Measurements from ENCODE around the gene PLEKHS1. TPM values are rescaled to one million over a fixed set of nuclear protein-coding genes. Genes with fewer than 3 reads are reported as not detected.
"Not testable (repeated sequence)": the region's sequence is repeated elsewhere in the genome, so short reads cannot be mapped to it uniquely, and the experiment has no call there.

The PLEKHS1 gene
- total RNA-seq, 1 donor from 2014 or later, result 0.75 TPM

- DNase-seq (ENCODE audit: low spot score), result no peak
Observed at GRCh38 chr10:113740850-113741249, 10.6 kb upstream of the PLEKHS1 start.

DNA sequence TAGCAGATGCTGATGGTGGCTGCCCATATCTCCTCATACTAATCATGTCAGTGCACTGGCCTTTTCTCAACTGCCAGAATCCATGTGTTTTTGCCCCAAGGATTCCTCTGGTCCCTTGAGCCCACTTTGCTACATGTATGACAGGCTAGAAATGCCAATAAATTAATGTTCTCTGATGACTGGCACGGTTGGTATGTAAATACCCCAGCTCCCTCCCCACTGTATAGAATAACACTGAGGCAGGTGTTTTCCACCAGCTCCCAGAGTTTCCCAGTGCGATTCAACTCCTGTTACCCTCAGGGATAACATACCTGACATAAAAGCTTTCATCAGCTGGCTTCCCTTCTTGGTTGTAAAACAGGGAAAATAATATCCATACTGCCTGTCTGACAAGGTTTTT is 9.0 kb upstream of the PLEKHS1 start:
- DNase-seq (ENCODE audit: low spot score), result no peak

DNA sequence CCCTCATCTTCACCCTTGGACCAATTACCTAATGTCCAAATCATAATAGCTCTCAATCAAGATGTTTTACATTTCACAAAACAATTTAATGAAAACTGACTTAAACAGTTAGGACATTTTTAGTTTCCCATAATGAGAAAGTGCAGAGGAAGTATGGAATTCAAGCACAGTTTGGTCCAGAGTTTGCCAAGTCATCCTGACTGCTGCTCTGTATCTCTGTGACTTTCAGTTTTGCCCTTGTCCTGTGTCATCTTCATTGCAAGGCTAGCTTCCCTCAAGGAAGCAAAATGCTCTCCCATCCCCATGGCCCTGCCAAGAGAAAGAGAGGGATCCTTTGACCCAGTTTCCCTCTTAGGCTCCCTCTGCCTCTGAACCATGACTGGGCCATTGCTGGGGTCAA is 7.9 kb upstream of the PLEKHS1 start:
- DNase-seq (ENCODE audit: low spot score), result no peak

- DNase-seq (ENCODE audit: low spot score), result no peak
Observed at GRCh38 chr10:113745374-113745773, 6.1 kb upstream of the PLEKHS1 start.

DNA sequence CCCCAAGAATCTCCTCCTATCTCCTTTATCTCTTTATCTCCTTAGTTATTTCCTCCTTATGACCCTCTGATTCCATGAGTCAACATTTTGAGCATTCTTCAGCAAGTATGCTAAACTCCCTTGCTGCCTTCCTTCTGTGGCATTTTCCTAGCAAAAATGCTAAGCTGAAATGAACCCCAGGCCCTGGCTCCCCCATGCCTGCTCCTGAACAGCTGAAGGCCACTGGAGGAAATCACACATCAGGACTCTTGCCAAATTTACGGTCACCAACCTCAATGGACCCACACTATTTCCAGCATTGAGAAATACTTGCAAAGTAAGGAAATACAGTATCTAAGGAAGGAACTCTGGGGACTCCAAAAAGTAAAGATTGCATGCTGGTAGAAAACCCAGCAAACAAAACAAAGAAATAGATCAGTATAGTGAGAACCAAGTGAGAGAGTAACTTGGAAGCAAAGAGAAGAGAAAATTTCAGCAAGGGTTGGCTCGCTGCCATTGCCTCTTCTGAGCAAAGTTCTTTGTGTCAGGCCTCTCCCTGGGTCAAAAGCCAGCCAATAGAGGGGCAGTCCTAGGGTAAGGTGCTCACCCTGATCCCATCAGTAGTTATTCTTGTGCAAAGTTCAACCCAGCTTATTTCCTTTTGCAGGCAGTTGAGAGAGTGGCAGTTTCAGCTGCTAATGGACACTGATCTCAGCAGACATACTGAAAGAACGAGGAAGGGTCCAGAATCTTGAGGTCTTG is 5.1 kb upstream of the PLEKHS1 start:
- peak; percentile 72 for DNase-seq (ENCODE audit: low spot score)

- no peak for DNase-seq (ENCODE audit: low spot score)
Observed at GRCh38 chr10:113752553-113752952, 1.1 kb downstream of the PLEKHS1 start.

DNA sequence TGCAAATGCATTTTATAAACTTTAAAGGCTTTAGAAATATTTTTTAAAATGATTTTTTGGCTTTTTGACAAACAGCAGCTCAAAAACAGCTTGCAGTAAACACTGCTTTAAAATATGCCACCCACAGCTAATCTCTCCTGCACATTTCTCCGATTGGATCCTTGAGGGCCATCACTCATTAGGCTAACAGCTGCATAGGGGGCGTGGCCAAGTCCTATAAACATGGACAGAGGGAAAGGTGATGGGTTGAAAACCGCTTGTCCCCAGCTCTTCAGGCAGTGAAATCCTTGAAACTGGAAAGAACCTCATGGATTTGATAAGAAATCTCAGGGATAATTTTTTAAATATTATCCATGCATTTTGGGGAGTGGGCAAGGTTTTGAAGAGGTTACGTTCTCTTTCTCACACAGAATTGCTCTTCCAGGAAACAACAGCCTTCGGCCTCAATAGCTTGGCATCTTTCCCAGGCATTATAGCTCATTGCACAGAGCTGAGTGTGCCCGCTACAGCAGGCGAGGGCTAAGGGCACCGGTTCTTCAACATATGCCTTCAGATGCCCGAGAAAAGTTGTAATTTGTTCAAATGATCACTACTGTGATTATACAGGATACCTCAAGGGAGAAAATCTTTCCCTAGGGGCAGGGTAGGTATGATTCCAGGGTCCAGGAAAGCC is 1.7 kb downstream of the PLEKHS1 start:
- peak; percentile 28 for DNase-seq (ENCODE audit: low spot score)

GRCh38 chr10:113754125-113754524 is 2.6 kb downstream of the PLEKHS1 start:
- DNase-seq (ENCODE audit: low spot score), result no peak

DNA sequence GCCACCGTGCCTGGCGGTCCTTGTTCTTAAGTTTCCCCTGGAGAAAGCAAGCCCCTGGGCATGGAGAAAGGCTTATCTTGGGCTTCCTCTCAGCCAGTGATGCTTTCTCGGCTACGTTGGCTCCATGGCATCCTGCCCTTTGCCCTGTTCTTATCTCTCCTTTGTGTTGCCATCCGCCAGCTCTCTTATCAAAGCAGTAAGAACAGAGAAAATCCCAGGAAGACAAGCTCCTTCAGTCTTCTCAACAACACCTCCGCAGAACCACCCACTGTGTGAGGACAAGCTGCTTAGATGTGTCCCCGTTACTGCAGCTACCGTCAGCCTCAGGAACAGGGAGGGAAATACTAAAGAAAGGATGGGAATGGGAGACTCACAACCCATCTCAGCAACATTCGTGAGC is 3.3 kb downstream of the PLEKHS1 start:
- DNase-seq (ENCODE audit: low spot score), result peak; percentile 20

- DNase-seq (ENCODE audit: low spot score), result no peak
Observed at GRCh38 chr10:113756940-113757543, 5.6 kb downstream of the PLEKHS1 start.

GRCh38 chr10:113762083-113762482 is 10.6 kb downstream of the PLEKHS1 start:
- DNase-seq (ENCODE audit: low spot score), result no peak

- DNase-seq (ENCODE audit: low spot score), result no peak
Observed at GRCh38 chr10:113764582-113764981, 13.1 kb downstream of the PLEKHS1 start.

GRCh38 chr10:113765910-113766309 is 14.4 kb downstream of the PLEKHS1 start:
- DNase-seq (ENCODE audit: low spot score), result no peak

DNA sequence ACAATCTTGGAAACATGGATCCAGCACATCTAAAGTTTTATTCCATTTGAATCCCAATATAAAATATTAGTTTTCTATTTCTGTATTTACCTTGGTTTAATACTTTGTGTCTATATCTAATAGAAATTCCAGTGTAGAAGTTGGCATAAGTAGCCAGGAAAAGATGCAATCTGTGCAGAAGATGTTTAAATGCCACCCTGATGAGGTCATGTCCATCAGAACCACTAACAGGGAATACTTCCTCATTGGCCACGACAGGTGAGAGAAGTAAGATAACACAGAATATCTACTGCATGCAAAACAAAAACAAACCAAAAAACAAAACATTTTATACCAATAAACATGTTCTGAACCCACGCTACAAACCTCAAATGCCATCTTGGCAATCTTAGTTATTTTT is 15.7 kb downstream of the PLEKHS1 start:
- no peak for DNase-seq (ENCODE audit: low spot score)

DNA sequence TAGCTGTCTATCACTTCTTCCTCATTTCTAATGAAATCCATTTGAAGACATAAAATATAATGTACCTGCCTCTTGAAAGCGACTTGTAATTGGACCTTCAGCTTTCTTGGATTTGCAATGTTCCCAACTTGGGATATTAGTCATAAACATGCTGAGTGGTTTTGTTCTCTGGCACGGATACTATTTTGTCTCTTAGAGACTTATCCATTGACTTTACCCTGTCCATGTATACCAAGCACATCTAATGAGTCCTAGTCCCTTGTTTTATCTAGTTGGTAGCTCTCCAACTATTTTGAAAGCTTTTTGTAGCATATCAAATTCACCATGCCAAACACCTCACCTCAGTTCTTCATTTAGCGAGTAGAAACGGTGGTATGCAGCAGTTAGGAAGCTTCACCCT is 18.9 kb downstream of the PLEKHS1 start:
- DNase-seq (ENCODE audit: low spot score), result no peak

DNA sequence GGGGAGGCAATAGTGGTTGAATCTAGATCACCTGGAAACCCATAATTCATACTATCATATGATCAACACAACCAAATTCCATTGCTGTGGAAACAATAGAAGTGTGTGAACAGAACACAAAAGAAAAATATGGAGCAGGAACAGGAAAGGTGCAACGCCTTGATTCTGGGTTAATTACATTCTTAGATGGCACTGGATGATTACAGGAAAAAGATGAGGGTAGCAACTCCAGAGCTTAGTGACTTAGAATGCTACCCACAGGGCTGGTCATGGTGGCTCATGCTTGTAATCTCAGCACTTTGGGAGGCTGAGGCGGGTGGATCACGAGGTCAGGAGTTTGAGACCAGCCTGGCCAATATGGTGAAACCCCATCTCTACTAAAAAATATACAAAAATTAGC is 19.6 kb downstream of the PLEKHS1 start:
- DNase-seq (ENCODE audit: low spot score), result not testable (repeated sequence)

DNA sequence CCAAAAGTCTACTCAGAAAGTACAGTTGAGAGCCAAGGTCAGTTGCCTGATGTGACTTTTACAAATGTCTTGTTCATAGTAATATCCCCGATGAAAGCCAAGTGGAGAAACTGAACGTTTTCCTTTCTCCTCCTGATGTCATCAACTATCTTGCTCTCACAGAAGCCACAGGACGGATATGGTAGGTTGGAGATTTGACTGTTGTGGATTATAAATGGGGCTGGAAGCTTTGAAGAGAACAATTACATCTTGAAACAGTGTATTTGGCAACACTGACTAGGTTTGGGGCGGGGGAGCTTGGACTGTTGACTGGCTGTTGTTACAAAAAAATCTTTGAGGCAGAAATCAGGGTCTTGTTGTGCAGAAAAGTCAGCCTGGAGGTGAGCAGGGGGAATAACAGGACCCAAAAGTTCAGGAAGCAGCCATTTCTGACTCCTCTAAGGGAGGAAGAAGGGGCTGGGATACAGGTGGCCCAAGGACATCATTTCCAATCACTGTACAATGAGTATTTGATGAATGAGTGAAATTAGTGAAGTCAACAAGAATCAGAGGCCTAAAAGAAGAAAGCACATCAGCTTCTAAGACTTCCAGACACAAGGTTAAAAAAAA is 24.3 kb downstream of the PLEKHS1 start:
- DNase-seq (ENCODE audit: low spot score), result no peak

DNA sequence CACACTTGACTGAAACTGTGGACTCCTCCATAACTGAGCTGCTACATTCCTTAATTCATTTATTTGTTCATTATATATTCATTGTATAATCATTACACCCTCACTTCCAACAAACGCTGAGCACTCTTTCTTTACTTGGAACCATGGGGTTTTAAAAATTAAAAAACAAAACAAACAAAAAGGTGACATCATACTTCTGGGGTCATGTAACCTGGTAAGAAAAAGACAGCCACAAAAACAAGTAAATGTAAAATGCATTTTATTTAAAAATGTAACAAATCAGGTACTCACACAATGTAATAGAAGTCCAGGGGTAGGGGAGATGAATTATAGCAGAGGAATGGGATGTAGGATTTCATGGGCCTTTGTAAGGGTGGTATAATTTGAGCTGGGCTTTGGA is 25.1 kb downstream of the PLEKHS1 start:
- DNase-seq (ENCODE audit: low spot score), result no peak

- DNase-seq (ENCODE audit: low spot score), result no peak
Observed at GRCh38 chr10:113780681-113781250, 29.3 kb downstream of the PLEKHS1 start.

- no peak for DNase-seq (ENCODE audit: low spot score)
Observed at GRCh38 chr10:113782367-113782766, 30.9 kb downstream of the PLEKHS1 start.

GRCh38 chr10:113782986-113783704 is 31.7 kb downstream of the PLEKHS1 start:
- DNase-seq (ENCODE audit: low spot score), result no peak

Data from mucosa of gallbladder (tissue), 1 donor.